Nephron (organoid): ENCODE results near the gene CREBL2.
"Not testable (repeated sequence)": the region's sequence is repeated elsewhere in the genome, so short reads cannot be mapped to it uniquely, and the experiment has no call there.

Experiments
- H3K27ac Mint-ChIP-seq, 3 experiments: 2 replicates each; pipeline ENCODE4 v1.8.0; 2020; ENCODE audit warnings: mixed read lengths in 3 of 3, mild to moderate bottlenecking in 2 of 3, moderate library complexity in 1 of 3
- H3K27me3 Mint-ChIP-seq: 2 replicates; pipeline ENCODE4 v1.8.0; 2021; ENCODE audit warnings: low read depth, mild to moderate bottlenecking, moderate library complexity, mixed read lengths
- H3K36me3 Mint-ChIP-seq: 2 replicates; pipeline ENCODE4 v1.8.0; 2020; ENCODE audit warnings: low read depth, mixed read lengths
- H3K4me1 Mint-ChIP-seq: 2 replicates; pipeline ENCODE4 v1.8.0; 2020; ENCODE audit warnings: mixed read lengths
- H3K4me3 Mint-ChIP-seq, 3 experiments: 2 replicates each; pipeline ENCODE4 v1.8.0; 2020; ENCODE audit warnings: mild to moderate bottlenecking in 3 of 3, mixed read lengths in 3 of 3, moderate library complexity in 2 of 3
- H3K9me3 Mint-ChIP-seq: 2 replicates; pipeline ENCODE4 v1.8.0; 2020; ENCODE audit warnings: mixed read lengths
- CTCF ChIP-seq, 3 experiments: fragments of 200-600 bp; sonication (generic); IDR thresholded peaks; one replicate each; pipeline ENCODE4 v1.5.0; 2021; ENCODE audit warnings: antibody characterized with exemption in 3 of 3; ENCODE audit not compliant: unreplicated experiment in 3 of 3

Gene CREBL2

GRCh38 chr12:12648951-12649650, 37.4 kb downstream of the CREBL2 start:
- no peak for TF ChIP-seq CTCF (IDR thresholded peaks at IDR 0.05; ENCODE audit: unreplicated experiment in 3 of 3)

GRCh38 chr12:12651752-12652151, 40.1 kb downstream of the CREBL2 start:
- Mint-ChIP-seq H3K4me1 (peaks cover 6% of the 10 kb centered on the region), H3K4me3 (no peak overlapping the region), H3K36me3 (peaks cover 19% of the 10 kb centered on the region), H3K9me3 (peaks cover 36% of the 10 kb centered on the region), H3K27me3 (no peaks in the 10 kb centered on the region), H3K27ac (no peak overlapping the region)
- no peak for TF ChIP-seq CTCF (IDR thresholded peaks at IDR 0.05; ENCODE audit: unreplicated experiment in 3 of 3)

More at GRCh38 chr12:12648951-12649650, 37.4 kb downstream of the CREBL2 start:
- H3K36me3 Mint-ChIP-seq, result peaks cover 34% of the 10 kb centered on the region
- no peak overlapping the region for H3K4me3 Mint-ChIP-seq
- peaks cover 42% of the 10 kb centered on the region for H3K9me3 Mint-ChIP-seq
- no peaks in the 10 kb centered on the region for H3K27me3 Mint-ChIP-seq
- no peaks in the 10 kb centered on the region for H3K4me1 Mint-ChIP-seq
- H3K27ac Mint-ChIP-seq, result no peak overlapping the region

- H3K36me3 Mint-ChIP-seq, H3K27me3 Mint-ChIP-seq, H3K4me3 Mint-ChIP-seq, H3K4me1 Mint-ChIP-seq, H3K27ac Mint-ChIP-seq: not testable (repeated sequence)
- peaks cover 27% of the 10 kb centered on the region for H3K9me3 Mint-ChIP-seq
Measured at GRCh38 chr12:12652704-12653103, 41.0 kb downstream of the CREBL2 start.

GRCh38 chr12:12653922-12654321, 42.2 kb downstream of the CREBL2 start:
- TF ChIP-seq CTCF (IDR thresholded peaks at IDR 0.05; ENCODE audit: unreplicated experiment in 3 of 3), result no peak
- Mint-ChIP-seq H3K4me1 (peaks cover 10% of the 10 kb centered on the region), H3K36me3 (peaks cover 2% of the 10 kb centered on the region), H3K4me3 (no peak overlapping the region), H3K27me3 (no peaks in the 10 kb centered on the region), H3K9me3 (peaks cover 17% of the 10 kb centered on the region), H3K27ac (no peak overlapping the region)

GRCh38 chr12:12654691-12655460, 43.2 kb downstream of the CREBL2 start:
- Mint-ChIP-seq H3K27me3 (no peaks in the 10 kb centered on the region), H3K36me3 (no peaks in the 10 kb centered on the region), H3K4me3 (no peak overlapping the region), H3K9me3 (peaks cover 8% of the 10 kb centered on the region), H3K27ac (no peak overlapping the region), H3K4me1 (peaks cover 14% of the 10 kb centered on the region)
- TF ChIP-seq CTCF (IDR thresholded peaks at IDR 0.05; ENCODE audit: unreplicated experiment in 3 of 3), result no peak

GRCh38 chr12:12660201-12660600, 48.5 kb downstream of the CREBL2 start:
- H3K36me3 Mint-ChIP-seq, result no peaks in the 10 kb centered on the region
- no peaks in the 10 kb centered on the region for H3K9me3 Mint-ChIP-seq
- peaks cover 33% of the 10 kb centered on the region for H3K4me1 Mint-ChIP-seq
- H3K27ac Mint-ChIP-seq, result no peak overlapping the region
- no peak overlapping the region for H3K4me3 Mint-ChIP-seq
- TF ChIP-seq CTCF (IDR thresholded peaks at IDR 0.05; ENCODE audit: unreplicated experiment in 3 of 3), result no peak
- no peaks in the 10 kb centered on the region for H3K27me3 Mint-ChIP-seq
